ENCODE results near the gene RCOR1.
"Not testable (repeated sequence)": the region's sequence is repeated elsewhere in the genome, so short reads cannot be mapped to it uniquely, and the experiment has no call there.

The RCOR1 gene

DNA sequence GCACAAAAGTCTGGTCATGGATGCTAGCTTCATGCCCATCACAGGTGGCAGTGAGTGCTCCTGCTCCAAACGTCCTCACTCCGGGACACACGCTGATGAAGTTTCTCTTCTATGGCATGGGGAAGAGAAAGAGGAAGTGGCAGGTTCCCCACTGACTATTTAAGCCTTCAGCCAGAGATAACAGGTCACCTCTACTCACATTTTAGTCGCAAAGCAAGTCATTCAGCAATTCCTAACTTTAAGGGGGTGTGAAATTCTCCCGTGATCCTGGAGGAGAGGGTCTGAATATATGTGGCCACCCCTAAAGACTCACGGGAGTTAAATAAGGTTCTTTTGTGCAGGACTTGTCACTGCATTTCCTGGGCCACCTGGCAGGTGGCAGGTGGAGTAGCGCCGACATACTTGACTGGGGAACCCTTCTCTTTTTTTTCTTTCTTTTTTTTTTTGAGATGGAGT, 18.8 kb upstream of the RCOR1 start:
- TF ChIP-seq, protein P1, sequence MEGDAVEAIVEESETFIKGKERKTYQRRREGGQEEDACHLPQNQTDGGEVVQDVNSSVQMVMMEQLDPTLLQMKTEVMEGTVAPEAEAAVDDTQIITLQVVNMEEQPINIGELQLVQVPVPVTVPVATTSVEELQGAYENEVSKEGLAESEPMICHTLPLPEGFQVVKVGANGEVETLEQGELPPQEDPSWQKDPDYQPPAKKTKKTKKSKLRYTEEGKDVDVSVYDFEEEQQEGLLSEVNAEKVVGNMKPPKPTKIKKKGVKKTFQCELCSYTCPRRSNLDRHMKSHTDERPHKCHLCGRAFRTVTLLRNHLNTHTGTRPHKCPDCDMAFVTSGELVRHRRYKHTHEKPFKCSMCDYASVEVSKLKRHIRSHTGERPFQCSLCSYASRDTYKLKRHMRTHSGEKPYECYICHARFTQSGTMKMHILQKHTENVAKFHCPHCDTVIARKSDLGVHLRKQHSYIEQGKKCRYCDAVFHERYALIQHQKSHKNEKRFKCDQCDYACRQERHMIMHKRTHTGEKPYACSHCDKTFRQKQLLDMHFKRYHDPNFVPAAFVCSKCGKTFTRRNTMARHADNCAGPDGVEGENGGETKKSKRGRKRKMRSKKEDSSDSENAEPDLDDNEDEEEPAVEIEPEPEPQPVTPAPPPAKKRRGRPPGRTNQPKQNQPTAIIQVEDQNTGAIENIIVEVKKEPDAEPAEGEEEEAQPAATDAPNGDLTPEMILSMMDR (IDR thresholded peaks at IDR 0.05; ENCODE audit: borderline replicate concordance, insufficient read depth, low read depth, low read length) = no peak
- H3K4me3 ChIP-seq (ENCODE audit: low read depth, low read length) = no peak overlapping the region

DNA sequence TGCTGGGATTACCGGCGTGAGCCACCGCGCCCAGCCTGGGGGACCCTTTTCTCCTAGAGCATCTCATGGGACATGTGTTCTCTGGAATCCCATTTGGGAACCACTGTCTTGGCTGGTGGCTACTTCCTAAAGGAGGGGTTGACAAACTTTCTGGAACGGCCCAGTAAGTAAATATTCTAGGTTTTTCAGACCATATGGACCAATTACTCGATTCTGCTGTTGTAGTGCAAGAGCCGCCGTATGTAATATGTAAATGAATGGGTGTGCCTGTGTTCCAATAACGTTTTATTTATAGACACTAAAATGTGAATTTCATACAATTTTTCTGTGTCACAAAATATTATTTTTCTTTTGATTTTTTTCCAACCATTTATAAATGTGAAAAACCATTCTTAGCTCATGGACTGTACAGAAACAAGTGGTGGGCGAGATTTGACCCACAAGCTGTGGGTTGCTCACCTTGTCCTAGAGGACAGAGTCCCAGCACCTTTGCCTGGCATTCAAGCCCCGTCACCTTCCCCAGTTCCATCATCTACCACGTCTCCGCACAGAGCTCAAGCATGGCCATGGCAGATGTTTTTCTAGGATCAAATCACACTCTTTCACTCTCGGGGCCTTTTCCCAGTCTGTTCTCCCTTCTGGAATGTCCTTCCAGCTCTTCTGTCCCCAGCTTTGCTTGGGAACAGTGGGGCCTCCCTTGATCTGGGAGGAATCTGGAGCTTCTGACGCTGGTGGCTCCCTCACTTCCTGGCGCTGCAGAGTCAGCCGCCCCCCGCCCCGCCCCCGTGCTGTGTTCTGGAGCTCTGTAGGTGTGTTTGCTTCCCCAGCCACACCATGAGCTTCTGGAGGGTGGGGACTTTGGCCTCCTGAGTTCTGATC, 17.9 kb upstream of the RCOR1 start:
- TF ChIP-seq, protein P1 (IDR thresholded peaks at IDR 0.05; ENCODE audit: borderline replicate concordance, insufficient read depth, low read depth, low read length) = no peak
- H3K4me3 ChIP-seq (ENCODE audit: low read depth, low read length) = no peak overlapping the region

DNA sequence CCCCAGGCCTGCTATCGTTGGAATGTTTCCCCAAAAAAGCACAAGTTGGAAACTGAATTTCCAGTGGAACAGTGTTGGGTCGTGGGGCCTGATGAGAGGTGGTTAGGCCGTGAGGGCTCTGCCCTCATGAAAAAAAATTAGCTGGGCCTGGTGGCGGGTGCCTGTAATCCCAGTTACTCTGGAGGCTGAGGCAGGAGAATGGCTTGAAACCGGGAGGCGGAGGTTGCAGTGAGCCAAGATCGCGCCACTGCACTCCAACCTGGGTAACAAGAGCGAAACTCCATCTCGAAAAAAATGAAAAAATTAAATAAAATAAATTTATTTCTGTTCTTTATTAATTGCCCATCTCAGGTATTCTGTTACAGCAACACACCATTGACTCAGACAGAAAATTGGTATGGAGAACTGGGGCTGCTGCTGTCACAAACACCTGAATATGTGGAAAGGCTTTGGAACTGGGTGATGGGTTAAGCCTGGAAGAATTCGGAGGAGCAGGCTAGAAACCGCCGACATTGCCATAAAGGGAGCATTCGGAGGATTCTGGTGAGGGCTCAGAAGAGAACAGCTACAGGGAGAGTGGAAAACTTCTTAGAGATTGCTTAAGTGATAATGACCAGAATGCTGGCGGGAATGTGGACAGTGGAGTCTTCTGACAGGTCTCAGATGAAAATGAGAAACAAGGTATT, 17.1 kb upstream of the RCOR1 start:
- no peak overlapping the region for H3K4me3 ChIP-seq (ENCODE audit: low read depth, low read length)
- TF ChIP-seq, protein P1 (IDR thresholded peaks at IDR 0.05; ENCODE audit: borderline replicate concordance, insufficient read depth, low read depth, low read length) = no peak

DNA sequence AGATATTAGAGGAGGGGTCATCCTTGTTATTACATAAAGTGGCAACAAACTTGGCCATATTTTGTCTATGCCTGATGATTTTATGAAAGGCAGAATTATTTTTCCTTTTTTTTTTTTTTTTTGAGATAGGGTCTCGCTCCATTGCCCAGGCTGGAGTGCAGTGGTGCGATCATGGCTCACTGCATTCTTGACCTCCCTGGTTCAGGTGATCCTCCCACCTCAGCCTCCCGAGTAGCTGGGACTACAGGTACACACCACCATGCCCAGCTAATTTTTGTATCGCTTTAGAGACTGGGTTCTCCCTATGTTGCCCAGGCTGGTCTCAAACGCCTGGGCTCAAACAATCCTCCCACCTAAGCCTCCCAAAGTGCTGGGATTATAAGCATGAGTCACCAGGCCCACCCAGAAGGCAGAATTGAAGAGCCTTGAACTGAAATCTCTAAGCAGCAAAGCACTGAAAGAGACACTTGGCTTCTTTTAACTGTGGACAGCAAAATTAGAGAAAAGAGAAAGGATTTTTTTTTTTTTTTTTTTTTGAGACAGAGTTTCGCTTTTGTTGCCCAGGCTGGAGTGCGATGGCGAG, 16.5 kb upstream of the RCOR1 start:
- H3K4me3 ChIP-seq (ENCODE audit: low read depth, low read length) = not testable (repeated sequence)

DNA sequence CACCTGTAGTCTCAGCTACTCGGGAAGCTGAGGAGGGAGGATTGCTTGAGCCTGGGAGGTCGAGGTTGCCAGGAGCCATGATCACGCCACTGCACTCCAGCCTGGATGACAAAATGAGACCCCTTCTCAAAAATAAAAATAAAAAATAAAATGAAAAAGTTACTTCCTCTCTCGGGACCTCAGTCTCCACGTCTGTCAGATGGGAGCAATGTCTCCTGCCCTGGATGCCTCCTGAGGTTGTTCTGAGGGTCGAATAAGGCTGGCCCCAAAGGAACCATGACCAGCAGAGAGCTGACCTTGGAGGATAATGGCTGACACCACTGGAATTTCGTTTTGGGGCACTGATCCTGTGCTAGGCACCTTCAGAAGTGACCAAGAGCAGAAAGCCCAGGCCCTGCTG, 13.6 kb upstream of the RCOR1 start:
- TF ChIP-seq, protein P1 (IDR thresholded peaks at IDR 0.05; ENCODE audit: borderline replicate concordance, insufficient read depth, low read depth, low read length) = no peak
- H3K4me3 ChIP-seq (ENCODE audit: low read depth, low read length) = no peak overlapping the region

DNA sequence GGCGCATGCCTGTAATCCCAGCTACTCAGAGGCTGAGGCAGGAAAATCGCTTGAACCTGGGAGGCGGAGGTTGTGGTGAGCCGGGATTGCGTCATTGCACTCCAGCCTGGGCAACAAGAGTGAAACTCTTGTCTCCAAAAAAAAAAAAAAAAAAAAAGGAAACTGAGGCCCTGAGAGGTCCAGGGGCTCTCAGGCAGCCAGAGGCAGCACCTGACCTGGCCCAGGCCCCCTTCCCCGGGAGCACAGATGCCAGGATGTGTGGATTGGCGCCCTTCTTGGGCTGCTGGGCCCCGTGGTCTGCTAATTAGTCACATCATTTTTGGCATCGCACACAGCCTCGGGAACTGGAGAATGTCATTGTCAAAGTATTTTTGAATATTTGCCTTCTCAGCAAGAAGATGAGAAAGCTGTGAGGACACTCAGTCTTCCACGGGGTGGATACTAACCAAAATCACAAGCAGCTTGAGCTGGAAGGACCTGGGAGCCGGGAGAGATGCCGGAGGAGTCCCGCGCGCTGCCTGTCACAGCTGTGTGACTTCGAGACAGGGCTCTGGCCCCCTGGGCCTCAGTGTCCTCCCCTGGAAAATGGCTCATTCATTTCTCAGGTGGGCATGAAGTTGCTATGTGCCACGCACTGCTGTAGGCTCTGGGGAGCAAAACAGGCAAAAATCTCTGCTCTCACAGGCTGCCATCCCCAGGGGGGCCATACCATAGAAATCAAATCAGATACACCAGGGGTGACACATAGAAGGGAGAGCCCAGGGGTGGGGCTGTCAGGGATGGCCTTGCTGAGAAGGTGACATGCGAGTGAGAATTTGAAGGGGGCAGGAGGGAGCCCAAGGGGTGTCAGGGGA, 12.5 kb upstream of the RCOR1 start:
- TF ChIP-seq, protein P1 (IDR thresholded peaks at IDR 0.05; ENCODE audit: borderline replicate concordance, insufficient read depth, low read depth, low read length) = no peak
- no peak overlapping the region for H3K4me3 ChIP-seq (ENCODE audit: low read depth, low read length)
